ENCODE measurements around the gene DOCK8.

The DOCK8 gene

DNA sequence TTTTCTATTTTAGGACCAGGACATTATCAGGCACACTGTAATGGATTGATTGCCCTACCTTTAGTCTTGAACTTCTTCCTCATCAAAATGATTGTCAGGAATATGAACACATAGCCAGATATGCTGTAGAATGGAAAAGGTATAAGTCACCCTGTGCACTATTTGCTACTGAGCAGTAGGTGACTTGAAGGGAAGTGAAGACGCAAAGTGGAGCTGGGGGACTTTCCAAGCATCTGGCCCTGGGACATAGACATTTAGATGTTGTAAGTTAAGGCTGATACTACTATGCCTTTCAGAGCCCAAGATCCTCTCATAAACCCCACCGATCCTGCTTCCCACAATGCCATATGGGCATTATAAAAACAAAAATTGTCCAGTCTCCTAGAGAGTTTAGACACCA lies 174.5 kb downstream of the DOCK8 start:
- Histone ChIP-seq H3K4me3 (ENCODE audit: extremely low read depth, insufficient read depth, low read length, poor library complexity, severe bottlenecking) (no peak overlapping the region), H3K36me3 (ENCODE audit: control insufficient read depth, insufficient read depth, low read length) (no peaks in the 10 kb centered on the region), H3K27ac (ENCODE audit: low read depth, low read length, severe bottlenecking) (no peak overlapping the region), H3K9me3 (ENCODE audit: control insufficient read depth, low read length) (no peaks in the 10 kb centered on the region), H3K4me1 (ENCODE audit: control insufficient read depth, insufficient read depth, low read length, poor library complexity, severe bottlenecking) (no peaks in the 10 kb centered on the region)
- 100% methylated on average over 1 to 2 of the region's 2 CpGs for WGBS, 2 experiments (ENCODE audit: insufficient coverage in 2 of 2)

DNA sequence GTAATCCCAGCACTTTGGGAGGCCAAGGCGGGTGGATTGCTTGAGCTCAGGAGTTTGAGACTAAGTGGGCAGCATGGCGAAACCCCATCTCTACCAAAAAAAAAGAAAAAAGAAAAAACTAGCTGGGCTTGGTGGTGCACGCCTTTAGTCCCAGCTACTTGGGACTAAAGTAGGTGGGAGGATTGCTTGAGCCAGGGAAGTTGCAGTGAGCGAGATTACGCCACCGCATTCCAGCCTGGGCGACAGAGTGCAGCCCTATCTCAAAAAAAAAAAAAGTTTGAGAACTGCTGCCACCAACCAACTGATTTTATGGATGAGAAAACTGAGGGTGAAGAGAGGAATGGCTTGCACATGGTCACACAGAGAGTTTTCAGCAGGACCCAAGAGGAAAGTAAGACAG lies 175.1 kb downstream of the DOCK8 start:
- Histone ChIP-seq H3K27ac (ENCODE audit: low read depth, low read length, severe bottlenecking) (no peak overlapping the region), H3K36me3 (ENCODE audit: control insufficient read depth, insufficient read depth, low read length) (no peaks in the 10 kb centered on the region), H3K4me1 (ENCODE audit: control insufficient read depth, insufficient read depth, low read length, poor library complexity, severe bottlenecking) (no peaks in the 10 kb centered on the region), H3K4me3 (ENCODE audit: extremely low read depth, insufficient read depth, low read length, poor library complexity, severe bottlenecking) (no peak overlapping the region), H3K9me3 (ENCODE audit: control insufficient read depth, low read length) (no peaks in the 10 kb centered on the region)
- WGBS, 2 experiments (ENCODE audit: insufficient coverage in 2 of 2), result 97% methylated on average over 5 of the region's 7 CpGs; no CpG with 5 or more reads in 1 of the 2 experiments

DNA sequence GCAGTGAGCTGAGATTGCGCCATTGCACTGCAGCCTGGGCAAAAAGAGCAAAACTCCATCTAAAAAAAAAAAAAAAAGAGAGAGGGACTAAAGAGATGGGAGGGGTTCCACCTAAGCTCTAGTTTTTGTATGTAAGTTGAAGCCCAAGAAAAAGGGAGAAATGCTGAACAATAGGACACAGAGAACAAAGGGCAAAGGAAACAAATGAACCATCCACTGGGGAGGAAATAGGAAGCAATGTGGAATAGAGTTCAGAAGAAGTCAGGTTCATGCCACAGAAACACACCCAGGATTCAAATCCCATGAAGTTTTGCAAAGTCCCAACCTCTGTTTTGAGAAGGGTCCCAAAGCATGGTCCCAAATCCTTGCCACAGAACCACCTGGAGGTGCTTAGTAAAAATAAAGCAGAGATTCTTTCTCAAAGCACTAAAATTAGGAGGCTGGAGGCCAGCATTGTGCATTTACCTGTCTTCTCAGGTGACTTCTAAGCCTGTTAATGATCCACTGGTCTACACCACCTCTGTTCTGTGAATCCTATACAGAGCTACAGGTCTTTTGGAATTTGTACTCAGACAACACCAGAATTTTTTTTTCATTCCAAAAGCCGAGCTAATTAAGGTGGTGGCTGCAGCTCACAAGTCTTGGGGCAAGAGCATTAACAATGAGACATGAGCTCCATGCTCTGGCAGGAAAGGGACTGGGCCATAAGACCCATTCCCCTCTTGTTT lies 177.6 kb downstream of the DOCK8 start:
- no peaks in the 10 kb centered on the region for H3K4me1 ChIP-seq (ENCODE audit: control insufficient read depth, insufficient read depth, low read length, poor library complexity, severe bottlenecking)
- 83 to 91% methylated on average over 1 of the region's 2 CpGs for WGBS, 2 experiments (ENCODE audit: insufficient coverage in 2 of 2)
- no peak overlapping the region for H3K27ac ChIP-seq (ENCODE audit: low read depth, low read length, severe bottlenecking)
- H3K9me3 ChIP-seq (ENCODE audit: control insufficient read depth, low read length), result no peaks in the 10 kb centered on the region
- no peak overlapping the region for H3K4me3 ChIP-seq (ENCODE audit: extremely low read depth, insufficient read depth, low read length, poor library complexity, severe bottlenecking)
- no peaks in the 10 kb centered on the region for H3K36me3 ChIP-seq (ENCODE audit: control insufficient read depth, insufficient read depth, low read length)

DNA sequence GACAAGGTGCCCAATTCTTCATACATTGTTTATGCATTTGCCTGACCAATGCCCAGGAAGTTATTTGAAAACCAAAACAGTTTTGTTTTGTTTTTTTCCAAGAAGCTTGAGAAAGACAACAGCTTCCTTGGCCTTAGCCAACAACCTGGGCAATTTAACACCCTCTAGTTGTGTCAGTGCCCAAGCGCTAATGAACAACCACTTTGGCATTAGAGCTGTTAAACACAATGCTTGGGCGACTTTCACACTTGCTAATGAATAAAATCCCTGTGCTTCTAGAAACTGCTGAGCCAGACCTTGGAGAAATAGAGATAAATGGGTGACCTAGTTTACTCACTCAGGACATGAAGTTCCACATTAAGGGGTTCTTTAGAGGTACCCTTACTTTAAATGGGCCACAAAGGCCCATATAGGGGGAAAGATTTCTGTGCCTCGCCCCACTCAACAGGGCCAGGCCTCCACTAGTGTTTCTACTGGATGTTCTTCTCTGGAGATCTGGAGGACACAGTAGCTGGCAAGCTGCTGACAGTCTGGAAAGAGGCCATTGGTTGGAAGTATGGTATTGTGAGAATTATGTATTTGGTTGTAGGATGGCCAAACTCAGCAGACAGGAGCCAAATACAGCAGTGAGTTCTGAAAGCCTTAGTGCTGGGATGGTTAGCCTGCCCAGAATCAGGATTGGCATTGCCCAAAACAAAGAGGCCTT lies 179.8 kb downstream of the DOCK8 start:
- Histone ChIP-seq H3K4me1 (ENCODE audit: control insufficient read depth, insufficient read depth, low read length, poor library complexity, severe bottlenecking) (no peaks in the 10 kb centered on the region), H3K4me3 (ENCODE audit: extremely low read depth, insufficient read depth, low read length, poor library complexity, severe bottlenecking) (no peak overlapping the region), H3K27ac (ENCODE audit: low read depth, low read length, severe bottlenecking) (no peak overlapping the region), H3K36me3 (ENCODE audit: control insufficient read depth, insufficient read depth, low read length) (no peaks in the 10 kb centered on the region), H3K9me3 (ENCODE audit: control insufficient read depth, low read length) (no peaks in the 10 kb centered on the region)
- 91 to 100% methylated on average over 3 of the region's 3 CpGs for WGBS, 2 experiments (ENCODE audit: insufficient coverage in 2 of 2)

DNA sequence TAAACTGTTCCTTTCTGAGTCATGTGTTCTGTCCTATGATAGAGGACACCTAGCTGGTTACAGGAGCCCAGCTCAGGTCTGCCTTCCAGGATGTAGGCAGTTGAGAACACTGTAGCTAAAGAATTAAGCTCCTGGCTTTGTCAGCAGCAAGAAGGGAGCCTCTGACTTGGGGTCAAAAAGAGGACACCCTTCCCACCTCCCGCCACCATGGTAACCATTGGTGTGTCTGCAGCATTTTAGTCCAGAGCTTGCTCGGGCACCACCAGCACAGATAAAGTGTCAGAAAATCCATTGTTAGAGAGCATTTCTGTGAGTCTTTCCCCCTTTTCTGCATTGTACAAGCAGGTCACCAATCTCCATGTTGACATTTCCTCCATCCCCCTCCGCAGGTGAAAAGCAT lies 181.7 kb downstream of the DOCK8 start:
- H3K36me3 ChIP-seq (ENCODE audit: control insufficient read depth, insufficient read depth, low read length), result no peaks in the 10 kb centered on the region
- no peak overlapping the region for H3K4me3 ChIP-seq (ENCODE audit: extremely low read depth, insufficient read depth, low read length, poor library complexity, severe bottlenecking)
- H3K4me1 ChIP-seq (ENCODE audit: control insufficient read depth, insufficient read depth, low read length, poor library complexity, severe bottlenecking), result no peaks in the 10 kb centered on the region
- WGBS, 2 experiments (ENCODE audit: insufficient coverage in 2 of 2), result 90 to 100% methylated on average over 3 of the region's 3 CpGs
- H3K9me3 ChIP-seq (ENCODE audit: control insufficient read depth, low read length), result no peaks in the 10 kb centered on the region
- no peak overlapping the region for H3K27ac ChIP-seq (ENCODE audit: low read depth, low read length, severe bottlenecking)

DNA sequence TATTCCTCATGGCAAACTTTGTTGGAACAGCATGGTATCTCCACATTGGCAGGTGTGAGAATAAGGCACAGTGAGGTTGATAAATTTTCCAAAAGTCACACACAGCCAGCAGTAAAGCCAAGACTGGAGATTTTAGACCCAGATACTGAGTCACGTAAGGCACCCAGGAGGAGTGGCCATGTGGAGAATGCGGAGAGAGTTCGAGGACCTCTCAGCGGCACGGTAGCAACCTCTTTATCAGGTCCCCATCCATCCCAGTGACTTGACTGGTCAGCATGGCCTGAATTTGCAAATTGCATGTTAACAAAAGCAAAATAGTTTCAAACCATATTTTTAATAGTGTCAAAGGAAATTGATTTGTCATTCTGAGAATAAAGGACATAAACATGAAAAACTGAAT lies 183.4 kb downstream of the DOCK8 start:
- WGBS, 2 experiments (ENCODE audit: insufficient coverage in 2 of 2), result 67 to 86% methylated on average over 1 to 5 of the region's 5 CpGs
- Histone ChIP-seq H3K27ac (ENCODE audit: low read depth, low read length, severe bottlenecking) (no peak overlapping the region), H3K9me3 (ENCODE audit: control insufficient read depth, low read length) (no peaks in the 10 kb centered on the region), H3K4me3 (ENCODE audit: extremely low read depth, insufficient read depth, low read length, poor library complexity, severe bottlenecking) (no peak overlapping the region), H3K4me1 (ENCODE audit: control insufficient read depth, insufficient read depth, low read length, poor library complexity, severe bottlenecking) (no peaks in the 10 kb centered on the region), H3K36me3 (ENCODE audit: control insufficient read depth, insufficient read depth, low read length) (no peaks in the 10 kb centered on the region)

DNA sequence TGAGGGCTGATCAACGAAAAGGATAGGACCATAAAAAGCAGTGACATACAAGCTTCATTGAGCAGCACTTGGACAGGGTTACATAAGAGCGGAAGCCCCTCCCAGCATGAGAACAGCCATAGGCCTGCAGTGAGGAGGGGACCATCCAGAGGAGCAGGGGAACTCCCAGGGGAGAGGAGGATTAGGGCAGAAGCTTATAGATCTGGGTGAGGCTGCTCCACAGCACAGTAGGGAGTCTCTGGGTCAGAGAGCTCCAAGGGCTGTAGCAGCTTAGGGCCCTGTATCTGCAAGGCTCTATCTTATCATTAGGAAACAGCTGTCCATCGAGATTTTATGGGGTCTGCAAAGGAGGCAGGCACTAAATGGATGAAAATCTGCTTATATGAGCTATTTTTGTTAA lies 186.6 kb downstream of the DOCK8 start:
- H3K36me3 ChIP-seq (ENCODE audit: control insufficient read depth, insufficient read depth, low read length), result no peaks in the 10 kb centered on the region
- H3K4me1 ChIP-seq (ENCODE audit: control insufficient read depth, insufficient read depth, low read length, poor library complexity, severe bottlenecking), result no peaks in the 10 kb centered on the region
- no peak overlapping the region for H3K27ac ChIP-seq (ENCODE audit: low read depth, low read length, severe bottlenecking)
- no peaks in the 10 kb centered on the region for H3K9me3 ChIP-seq (ENCODE audit: control insufficient read depth, low read length)
- WGBS, 2 experiments (ENCODE audit: insufficient coverage in 2 of 2), result 86 to 94% methylated on average over 2 to 3 of the region's 3 CpGs
- no peak overlapping the region for H3K4me3 ChIP-seq (ENCODE audit: extremely low read depth, insufficient read depth, low read length, poor library complexity, severe bottlenecking)

DNA sequence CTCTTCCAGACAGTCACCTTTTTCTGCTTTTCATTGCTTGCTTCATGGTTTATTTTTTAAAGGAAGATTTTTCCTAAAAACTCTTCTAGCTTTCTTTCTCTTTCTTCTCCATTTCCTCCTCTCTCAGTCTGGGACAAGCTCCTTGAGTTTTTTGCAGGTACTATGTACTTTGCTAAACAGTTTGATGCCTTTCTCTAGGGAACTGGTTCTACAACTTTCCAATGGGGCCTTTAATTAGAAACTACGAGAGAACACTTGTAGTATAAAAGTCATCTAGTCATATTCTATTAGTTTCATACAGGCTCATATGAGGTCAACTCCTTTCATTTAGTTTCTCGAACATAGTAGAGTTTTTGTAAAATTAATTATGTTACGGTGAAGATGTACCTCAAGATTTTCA lies 189.6 kb downstream of the DOCK8 start:
- H3K4me1 ChIP-seq (ENCODE audit: control insufficient read depth, insufficient read depth, low read length, poor library complexity, severe bottlenecking), result no peaks in the 10 kb centered on the region
- H3K4me3 ChIP-seq (ENCODE audit: extremely low read depth, insufficient read depth, low read length, poor library complexity, severe bottlenecking), result no peak overlapping the region
- H3K9me3 ChIP-seq (ENCODE audit: control insufficient read depth, low read length), result no peaks in the 10 kb centered on the region
- no peak overlapping the region for H3K27ac ChIP-seq (ENCODE audit: low read depth, low read length, severe bottlenecking)
- WGBS, 2 experiments (ENCODE audit: insufficient coverage in 2 of 2), result 100% methylated on average over 2 of the region's 3 CpGs; no CpG with 5 or more reads in 1 of the 2 experiments
- no peaks in the 10 kb centered on the region for H3K36me3 ChIP-seq (ENCODE audit: control insufficient read depth, insufficient read depth, low read length)

DNA sequence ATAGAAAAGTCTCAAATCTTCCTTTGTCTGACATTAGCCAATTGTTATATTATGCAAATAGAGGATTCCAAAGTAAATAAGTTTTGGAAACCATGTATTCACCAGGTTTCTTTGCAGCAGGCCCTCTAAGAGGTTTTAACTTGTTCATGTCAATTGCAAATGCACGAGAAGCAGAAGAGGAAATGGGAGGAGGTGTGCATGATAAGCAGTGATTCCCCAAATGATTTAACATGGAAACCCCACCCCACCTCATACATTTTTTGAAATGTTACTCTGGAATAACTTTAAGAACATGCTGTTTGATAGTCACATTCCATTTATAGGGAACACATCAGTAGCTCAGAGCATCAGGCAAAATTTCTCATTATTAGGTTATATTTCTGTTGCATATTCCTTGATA lies 190.7 kb downstream of the DOCK8 start:
- WGBS, 2 experiments (ENCODE audit: insufficient coverage in 2 of 2), result no CpG with 5 or more reads among the region's 1 CpG
- no peaks in the 10 kb centered on the region for H3K9me3 ChIP-seq (ENCODE audit: control insufficient read depth, low read length)
- H3K36me3 ChIP-seq (ENCODE audit: control insufficient read depth, insufficient read depth, low read length), result no peaks in the 10 kb centered on the region
- no peak overlapping the region for H3K4me3 ChIP-seq (ENCODE audit: extremely low read depth, insufficient read depth, low read length, poor library complexity, severe bottlenecking)
- no peaks in the 10 kb centered on the region for H3K4me1 ChIP-seq (ENCODE audit: control insufficient read depth, insufficient read depth, low read length, poor library complexity, severe bottlenecking)
- H3K27ac ChIP-seq (ENCODE audit: low read depth, low read length, severe bottlenecking), result no peak overlapping the region

DNA sequence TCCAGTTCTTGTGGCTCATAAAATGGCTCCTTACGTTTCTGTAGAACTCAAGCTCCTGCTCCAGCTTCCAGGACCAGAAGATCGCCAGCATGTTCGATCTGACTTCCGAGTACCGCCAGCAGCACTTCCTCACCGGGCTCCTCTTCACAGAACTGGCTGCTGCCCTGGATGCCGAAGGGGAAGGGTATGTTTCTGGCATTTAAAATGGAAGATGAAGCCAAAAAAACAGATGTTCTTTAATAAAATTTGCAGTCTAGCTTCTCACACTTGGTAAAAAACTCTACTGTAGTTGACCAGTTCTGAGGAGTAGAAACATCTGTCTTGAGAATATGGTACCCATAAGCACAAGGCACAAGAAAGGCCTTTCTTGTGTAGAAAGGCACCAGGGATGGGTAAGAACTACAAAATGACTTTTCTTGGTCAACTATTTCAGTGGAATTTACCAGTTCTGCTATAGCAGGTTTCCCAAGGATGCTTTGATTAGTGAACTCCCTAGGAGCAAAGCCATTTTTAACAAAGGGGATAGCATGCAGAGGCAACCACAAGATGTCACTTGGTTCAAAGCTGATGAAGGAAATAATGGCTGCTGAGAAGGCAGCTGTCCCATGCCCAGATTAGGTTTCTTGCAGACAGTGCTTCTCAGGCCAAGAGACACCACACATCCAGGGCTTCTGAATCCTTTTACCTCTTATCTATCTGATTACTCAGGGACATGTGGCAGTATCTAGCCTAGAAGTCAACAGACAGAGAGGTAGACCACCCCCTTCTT lies 192.4 kb downstream of the DOCK8 start:
- Histone ChIP-seq H3K9me3 (ENCODE audit: control insufficient read depth, low read length) (no peaks in the 10 kb centered on the region), H3K36me3 (ENCODE audit: control insufficient read depth, insufficient read depth, low read length) (no peaks in the 10 kb centered on the region)
- 87 to 88% methylated on average over 4 to 5 of the region's 7 CpGs for WGBS, 2 experiments (ENCODE audit: insufficient coverage in 2 of 2)

More for the DNA sequence above, 192.4 kb downstream of the DOCK8 start:
- Histone ChIP-seq H3K4me1 (ENCODE audit: control insufficient read depth, insufficient read depth, low read length, poor library complexity, severe bottlenecking) (no peaks in the 10 kb centered on the region), H3K27ac (ENCODE audit: low read depth, low read length, severe bottlenecking) (no peak overlapping the region), H3K4me3 (ENCODE audit: extremely low read depth, insufficient read depth, low read length, poor library complexity, severe bottlenecking) (no peak overlapping the region)

Data from mesodermal cell (in vitro differentiated cells).